Activated CD4-positive, alpha-beta T cell treated with anti-CD3 and anti-CD28 coated beads, Interleukin-2, Interleukin-6, amounts not matched to agents 100 ng/mL and 50 ng/mL, durations not matched to agents 16 hours and 8 hours (primary cell): Measurements from ENCODE around the gene SIRPB2.
"Not testable (repeated sequence)": the region's sequence is repeated elsewhere in the genome, so short reads cannot be mapped to it uniquely, and the experiment has no call there.

ENCODE experiments used
- DNase-seq: peaks from one replicate; pipeline ENCODE4 v3.0.0-alpha.2; 2020

Gene SIRPB2

DNA sequence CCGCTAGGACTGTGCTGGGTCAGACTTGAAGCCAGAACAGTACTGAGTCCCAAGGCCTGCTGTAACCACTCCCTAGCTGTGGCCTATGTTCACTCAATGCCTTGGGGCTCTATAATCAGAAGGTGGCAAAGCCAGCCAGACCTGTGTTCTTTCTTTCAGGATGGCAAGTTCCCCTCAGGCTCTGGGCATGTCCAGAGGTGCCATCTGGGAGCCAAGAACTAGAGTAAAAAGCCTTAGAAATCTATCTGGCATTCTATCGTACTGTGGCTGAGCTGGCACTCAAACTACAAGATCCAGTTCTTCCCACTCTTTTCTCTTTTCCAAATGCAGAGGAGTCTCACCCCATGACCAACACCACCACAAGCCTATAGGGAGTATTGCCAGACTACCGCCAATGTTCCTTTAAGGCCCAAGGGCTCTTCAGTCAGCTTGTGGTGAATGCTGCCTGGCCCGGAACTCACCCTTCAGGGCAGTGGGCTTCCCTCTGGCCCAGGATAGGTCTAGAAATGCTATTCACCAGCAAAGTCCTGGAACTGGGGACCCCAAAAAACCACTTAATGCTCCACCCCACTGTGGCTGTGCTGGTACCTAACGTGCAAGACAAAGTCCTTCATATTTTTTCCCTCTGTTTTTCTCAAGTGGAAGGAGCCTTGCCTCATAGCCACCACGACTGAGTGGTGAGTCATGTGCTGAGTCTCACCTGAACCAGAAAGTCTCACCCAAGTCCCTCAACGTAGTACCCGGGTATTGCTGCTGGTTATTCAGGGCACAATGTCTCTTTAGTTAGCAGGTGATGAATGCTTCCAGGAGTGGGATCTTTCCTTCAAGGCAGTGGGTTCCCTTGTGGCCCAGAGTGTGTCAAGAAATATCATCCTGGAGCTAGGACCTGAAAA lies 8.6 kb upstream of the SIRPB2 start:
- DNase-seq = no peak

DNA sequence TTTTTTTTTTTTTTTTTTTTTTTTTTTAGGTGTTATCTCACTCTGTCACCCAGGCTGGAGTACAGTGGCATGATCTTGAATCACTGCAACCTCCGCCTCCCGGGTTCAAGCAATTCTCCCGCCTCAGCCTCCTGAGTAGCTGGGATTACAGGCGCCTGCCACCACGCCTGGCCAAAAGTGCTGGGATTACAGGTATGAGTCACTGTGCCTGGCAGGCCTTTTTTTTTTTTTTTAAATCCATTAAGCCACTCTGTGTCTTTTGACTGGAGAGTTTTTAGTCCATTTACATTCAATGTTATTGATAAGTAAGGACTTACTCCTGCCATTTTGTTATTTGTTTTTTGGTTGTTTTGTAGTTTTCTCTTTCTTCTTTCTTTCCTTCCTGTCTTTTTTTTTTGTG lies 6.2 kb upstream of the SIRPB2 start:
- DNase-seq = not testable (repeated sequence)

DNA sequence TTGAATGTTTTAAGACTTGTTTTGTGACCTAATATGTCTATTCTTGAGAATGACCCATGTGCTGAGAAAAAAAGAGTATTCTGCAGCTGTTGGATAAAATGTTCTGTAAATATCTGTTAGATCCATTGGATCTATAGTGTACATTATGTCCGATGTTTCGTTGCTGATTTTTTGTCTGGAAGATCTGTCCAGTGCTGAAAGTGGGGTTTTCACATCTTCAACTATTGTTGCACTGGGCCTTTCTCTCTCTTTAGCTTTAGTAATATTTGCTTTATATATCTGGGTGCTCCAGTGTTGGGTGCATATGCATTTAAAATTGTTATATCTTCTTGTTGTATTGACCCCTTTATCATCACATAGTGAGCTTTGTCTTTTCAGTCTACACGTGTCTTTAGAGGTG lies 5.7 kb upstream of the SIRPB2 start:
- DNase-seq = no peak

DNA sequence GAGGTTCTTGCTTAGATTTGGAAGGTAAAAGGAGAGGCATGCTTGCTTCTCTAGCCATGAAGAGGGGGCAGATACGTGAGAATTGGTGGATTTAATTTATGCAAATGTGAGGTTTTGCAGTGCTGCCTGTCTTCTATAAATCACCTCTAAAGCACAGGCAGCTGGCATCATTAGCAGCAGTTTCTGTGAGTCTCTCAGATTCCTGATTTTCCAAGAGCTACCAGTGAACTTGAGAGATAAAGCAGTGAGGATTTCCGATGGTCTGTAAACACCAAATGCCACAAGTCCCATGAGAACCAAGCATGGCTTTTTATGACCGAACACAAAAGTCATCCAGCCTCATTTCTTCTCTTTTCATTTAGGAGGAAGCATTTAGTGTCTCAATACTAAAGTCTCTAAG lies 3.2 kb upstream of the SIRPB2 start:
- no peak for DNase-seq

DNA sequence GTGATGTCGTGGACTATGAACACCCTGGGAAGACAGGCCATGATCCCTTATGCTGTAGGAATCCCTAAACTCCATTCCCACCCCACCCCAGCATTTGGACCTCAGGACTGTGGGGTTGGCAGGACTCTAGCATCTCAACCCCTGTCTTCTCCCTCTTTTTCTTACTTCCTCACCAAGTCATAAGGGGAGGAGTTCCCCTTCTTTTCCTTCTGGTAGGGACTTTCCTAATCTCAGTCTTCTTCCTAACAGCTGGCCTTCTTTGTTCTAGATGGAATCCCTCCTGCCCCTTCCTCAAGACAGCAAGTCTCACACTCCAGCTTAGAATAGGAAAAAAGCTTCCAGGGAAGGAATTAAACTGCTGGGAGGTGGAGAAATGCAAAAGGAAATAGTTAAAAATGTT lies 2.3 kb upstream of the SIRPB2 start:
- no peak for DNase-seq

DNA sequence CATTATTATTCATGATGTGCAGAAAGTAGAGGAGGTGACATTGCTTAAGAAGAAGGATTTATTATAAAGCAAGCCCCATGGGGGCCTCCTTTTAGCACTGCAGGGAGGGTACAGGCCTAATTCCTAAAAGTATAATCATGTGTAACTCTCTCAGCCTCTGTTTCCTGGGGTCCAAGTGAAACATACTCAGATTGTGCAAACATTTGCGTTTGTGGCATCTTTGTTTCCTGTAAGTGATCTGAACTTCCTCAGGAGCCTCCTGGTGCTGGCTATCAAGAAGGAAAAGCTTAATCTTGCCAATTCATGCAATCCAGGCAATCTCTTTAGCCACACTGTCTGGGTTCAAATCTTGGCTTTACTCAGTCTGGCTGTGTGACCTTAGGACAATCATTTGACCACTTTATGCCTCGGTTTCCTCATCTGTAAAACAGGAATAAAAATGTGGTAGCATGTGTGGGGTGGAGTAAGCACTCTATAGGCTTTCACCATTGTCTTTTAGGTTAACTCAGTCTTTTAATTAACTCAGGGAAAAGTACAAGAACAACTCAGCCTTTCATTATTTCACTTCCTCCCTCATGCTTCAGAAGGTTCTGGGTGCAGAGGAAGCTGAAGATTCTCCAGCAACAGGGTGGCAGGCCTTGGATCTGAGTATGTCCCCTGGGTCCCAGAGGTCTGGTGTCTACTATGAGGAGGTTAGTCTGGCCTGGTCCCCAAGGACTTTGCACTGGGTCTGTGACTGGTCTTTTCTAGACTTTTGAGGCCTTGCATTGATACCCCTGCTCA lies 831 bp upstream of the SIRPB2 start:
- no peak for DNase-seq

DNA sequence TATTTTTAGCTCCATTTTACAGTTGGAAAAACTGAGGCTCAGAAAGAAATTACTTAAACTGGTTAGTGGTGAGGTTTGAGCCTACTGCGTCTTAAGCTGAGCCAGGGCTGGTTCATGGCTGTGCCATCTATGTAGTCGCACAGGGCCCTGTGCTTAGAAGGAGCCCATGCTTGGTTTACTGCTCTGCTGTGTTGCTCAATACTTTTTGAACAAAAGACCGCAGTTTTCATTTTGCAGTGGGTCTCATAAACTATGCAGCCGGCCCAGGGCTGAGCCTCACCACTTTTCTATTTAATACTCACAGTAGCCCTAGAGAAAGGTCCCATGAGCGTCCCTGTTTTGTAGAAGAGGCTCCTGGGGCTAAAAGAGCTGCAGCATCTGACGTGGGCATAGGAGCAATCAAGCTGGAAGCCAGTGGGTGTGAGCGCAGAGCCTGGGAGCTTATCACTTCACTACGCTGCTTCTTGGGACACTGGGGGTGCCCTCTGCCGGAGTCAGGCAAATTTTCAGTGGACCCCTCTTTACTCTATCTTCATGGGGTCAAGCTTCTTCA lies 501 bp downstream of the SIRPB2 start:
- no peak for DNase-seq

DNA sequence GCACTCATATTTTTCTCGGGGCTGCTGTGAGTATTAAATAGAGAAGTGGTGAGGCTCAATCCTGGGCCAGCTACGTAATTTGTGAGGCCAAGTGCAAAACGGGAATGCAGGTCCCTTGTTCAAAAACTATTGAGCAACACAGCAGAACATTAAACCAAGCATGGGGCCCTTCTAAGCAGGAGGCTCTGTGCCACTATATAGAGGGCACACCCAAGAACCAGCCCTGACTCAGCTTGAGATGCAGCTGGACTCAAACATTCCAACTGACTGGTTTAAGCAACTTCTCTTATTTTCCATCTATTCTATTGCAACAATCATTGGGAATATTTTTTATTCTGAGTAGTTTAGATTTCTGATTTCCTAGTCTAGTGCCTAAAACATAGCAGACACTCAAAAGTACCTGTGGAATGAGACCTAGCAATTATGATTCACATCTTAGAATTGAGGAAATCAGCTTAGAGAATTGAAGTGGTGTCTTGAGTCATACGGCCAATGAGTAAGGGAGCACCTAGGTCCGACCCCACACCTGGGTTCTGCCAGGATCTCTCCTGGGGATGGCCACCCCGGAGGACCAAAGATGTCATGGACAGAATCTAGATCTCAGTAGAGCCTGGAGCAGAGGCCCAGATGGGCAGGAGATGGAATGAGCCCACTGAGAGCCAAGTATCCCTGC lies 1.3 kb downstream of the SIRPB2 start:
- no peak for DNase-seq

DNA sequence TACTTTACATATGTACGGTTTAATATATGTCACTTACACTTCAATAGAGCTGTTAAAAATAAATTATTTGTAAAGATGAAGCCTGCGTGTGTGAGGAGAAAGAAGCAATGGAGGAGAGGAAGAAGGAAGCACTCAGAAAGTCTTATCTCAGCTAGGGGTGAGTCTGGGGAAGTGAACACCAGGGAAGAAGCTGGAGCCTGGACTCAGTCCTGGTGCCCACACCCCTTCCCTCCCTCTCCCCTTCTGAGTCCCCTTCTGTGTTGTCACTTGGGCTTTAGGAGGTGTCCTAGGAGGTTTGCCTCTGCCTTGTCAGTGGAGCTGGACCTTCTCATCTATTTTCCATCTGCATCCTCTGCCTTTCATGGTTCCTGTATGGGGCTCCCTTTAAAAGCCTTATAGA lies 1.9 kb downstream of the SIRPB2 start:
- DNase-seq = no peak

DNA sequence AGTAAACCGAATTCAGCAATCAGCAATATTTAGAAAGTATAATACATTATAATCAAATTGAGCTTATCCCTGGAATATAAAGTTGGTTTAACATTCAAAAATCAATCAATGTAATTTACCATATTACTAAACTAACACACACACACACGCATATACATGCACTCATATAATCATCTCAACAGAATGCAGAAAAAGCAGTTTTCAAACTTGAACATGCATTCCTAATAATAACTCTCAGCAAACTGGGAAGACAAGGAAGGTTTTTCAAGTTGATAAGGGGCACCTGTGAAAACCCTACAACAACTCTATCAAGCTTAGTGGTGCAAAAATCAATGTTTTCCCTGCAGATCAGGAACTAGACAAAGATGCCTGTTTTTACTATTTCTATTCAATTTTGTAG lies 4.7 kb downstream of the SIRPB2 start:
- DNase-seq = no peak

DNA sequence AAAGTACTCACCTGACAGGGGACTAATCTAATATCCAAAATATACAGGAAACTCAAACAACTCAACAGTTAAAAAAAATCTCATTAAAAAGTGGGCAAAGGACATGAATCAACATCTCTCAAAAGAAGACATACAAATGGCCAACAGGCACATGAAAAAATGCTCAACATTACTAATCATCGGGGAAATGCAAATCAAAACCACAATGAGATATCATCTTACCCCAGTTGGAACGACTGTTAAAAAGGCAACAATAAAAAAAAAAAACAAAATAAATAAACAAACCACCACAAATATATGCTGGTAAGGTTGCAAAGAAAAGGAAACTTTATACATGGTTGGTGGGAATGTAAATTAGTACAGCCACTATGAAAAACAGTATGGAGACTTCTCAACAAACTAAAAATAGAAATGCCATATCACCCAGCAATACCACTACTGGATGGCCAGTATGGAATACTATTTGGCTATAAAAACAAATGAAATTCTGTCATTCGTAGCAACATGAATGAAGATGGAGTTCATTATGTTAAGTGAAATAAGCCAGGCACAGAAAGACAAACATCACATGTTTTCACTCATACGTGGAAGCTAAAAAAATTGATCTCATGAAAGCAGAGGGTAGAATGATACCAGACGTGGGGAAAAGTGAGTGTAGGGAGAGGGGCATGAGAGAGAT lies 6.6 kb downstream of the SIRPB2 start:
- no peak for DNase-seq

DNA sequence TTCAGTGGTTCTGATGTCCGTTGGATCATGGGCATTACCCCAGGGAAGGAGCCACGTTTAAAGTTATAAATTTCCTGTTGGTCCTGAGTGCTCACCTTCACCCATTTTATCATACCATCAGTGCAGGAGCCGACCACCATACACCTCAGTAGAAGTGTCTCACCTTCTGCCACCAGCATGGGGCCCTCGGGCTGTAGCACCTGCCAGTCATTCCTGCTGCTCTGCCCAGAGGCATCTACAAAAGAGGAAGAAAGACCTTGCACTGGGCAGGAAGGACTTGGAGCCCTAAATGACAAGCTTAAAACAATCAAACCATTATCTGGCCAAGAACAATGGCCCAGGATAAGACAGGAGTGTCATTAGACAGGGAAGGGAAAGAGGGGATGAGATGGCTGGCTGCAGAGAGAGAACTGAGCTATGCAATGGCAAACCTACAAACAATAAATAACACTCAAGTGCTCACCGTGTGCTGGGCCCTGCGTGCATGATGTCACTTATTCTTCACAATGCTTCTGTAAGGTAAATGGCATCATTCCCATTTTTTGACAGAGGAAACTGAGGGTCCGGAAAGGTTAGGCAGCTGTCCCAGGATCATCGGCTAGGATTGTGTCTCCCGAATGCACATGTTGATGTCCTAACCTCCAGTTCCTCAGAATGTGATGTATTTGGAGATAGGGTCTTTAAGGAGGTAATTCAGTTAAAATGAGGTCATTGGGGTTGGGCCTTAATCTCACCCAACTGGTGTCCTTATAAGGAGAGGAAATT lies 11.2 kb downstream of the SIRPB2 start:
- DNase-seq = no peak

DNA sequence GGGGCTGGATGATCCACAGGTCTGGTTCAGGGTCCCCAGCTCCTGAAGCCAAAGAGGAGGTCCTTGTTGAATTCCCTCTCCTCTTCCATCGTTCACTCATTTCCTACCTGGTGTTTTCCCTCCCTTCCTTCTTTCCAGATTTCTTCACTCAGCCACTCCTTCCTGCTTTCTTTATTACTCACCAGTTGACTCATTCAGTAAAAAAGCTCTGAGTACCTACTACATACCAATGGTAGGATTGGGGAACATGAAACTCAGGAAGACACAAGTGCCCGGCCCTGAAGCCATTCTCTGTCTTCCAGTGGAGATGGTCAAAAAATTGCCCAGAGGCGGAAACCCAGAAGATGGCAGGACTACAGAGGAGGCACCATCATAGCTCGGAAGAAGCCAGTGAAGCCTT lies 12.7 kb downstream of the SIRPB2 start:
- DNase-seq = no peak

DNA sequence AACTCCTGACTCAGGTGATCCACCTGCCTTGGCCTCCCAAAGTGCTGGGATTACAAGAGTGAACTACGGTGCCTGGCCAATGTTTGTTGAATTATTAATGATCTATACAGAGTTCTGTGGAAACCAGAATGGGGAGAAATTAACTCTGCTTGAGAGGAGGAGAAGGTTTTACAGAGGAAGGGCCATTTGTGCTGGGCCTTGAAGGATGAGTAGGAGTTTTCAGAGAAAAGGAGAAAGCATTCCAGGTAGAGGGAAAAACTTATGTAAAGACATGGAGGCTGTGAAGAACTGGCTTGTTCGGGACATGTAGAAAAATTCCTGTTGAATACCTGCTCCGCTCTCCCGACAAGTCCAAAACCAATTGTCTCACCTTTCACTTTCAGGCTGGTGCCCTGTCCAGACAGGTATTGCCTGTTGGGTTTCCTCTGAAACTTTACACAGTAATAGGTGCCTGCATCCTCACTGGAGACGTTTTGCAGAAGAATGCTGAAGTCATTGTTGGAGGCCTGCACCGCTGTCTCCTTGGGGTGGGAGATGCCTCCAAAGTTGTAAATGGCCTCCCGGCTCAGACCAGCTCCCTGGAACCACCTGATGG lies 13.2 kb downstream of the SIRPB2 start:
- DNase-seq = no peak

DNA sequence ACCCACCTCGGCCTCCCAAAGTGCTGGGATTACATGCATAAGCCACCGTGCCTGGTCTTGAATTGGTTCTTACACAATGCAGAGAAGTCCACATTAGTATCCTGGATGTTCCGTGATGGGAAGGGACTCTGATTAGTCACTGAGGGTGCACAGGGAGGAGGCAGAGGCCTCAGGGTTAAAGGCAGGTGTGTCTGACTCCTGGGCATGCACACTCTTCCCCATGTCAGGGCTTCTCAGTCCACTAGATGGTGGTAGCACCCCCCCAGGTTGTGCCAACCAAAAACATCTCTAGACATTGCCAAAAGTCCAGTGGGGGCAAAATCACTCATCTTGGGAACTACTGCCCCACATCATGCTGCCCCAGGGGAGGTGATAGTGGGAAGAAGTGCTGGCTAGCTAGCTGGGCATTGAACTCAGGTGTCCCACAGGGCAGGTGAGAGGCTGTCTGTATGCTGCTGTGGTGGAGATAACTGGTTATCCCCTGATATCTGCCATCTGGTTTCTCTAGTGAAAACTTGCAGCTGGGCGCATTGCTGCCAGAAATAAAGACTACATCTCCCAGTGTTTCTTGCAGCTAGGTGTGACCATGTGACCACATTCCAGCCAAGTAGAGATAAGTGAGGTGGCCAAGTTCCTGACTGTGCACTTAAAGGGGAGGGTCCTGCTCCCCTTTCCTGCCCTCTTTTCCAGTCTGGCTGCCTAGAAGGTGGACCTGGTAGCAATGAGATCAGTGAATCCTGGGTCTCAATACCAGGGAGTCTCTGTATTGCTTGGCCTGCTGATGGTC lies 16.2 kb downstream of the SIRPB2 start:
- no peak for DNase-seq

DNA sequence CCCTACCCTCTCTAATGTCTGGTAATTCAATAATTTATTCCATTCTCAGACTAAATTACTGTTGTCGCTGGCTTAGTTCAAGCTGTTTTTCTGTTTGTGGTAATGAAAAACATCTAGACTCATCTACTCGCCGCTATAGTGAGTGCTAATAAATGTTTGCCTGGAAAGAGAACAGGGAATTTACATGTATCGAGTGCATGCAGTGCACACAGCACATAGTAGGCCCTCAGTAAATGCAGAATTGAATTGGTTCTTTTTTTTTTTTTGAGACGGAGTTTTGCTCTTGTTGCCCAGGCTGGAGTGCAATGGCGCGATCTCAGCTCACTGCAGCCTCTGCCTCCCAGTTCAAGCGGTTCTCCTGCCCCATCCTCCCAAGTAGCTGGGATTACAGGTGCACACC lies 16.9 kb downstream of the SIRPB2 start:
- no peak for DNase-seq

DNA sequence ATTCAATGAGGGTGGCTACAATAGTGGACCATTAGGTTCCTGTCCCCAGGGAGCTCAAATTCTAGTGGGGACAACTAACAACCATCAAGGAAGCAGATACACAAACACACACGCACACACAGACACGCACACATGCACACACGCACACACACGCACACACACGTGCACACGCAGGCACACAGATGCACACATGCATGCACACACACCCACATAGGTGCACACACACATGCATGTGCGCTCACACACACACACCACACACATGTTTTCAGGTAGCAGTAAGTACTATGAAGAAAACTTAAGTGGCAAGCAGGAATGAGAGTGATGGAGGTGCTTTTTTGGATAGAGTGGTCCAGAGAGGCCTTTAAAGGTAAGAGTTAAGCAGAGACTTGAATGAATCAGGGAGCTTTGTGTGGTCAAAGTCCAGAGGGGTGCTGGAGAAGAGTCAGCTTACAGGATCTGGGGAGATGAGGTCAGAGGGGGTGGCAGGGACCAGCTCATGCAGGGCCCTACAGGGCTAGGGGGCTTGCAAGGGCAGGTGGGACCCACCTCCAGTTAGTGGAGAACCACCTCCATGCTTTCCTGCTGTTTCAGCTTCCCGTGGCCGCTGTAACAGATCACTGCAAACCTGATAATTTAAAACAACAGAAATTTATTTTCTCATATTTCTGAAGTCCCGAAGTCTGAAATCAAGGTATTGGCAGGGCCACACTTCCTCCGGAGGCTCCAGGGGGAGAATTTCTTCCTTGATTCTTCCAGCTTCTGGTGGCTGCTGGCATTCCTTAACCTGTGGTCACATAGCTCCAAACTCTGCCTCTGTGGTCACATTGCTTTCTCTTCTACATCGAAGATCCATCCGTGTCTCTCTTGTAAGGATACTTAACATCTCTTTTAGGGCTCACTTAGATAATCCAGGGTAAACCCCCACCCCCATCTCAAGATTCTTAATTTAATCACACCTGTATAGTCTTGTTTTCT lies 17.7 kb downstream of the SIRPB2 start:
- DNase-seq = no peak

DNA sequence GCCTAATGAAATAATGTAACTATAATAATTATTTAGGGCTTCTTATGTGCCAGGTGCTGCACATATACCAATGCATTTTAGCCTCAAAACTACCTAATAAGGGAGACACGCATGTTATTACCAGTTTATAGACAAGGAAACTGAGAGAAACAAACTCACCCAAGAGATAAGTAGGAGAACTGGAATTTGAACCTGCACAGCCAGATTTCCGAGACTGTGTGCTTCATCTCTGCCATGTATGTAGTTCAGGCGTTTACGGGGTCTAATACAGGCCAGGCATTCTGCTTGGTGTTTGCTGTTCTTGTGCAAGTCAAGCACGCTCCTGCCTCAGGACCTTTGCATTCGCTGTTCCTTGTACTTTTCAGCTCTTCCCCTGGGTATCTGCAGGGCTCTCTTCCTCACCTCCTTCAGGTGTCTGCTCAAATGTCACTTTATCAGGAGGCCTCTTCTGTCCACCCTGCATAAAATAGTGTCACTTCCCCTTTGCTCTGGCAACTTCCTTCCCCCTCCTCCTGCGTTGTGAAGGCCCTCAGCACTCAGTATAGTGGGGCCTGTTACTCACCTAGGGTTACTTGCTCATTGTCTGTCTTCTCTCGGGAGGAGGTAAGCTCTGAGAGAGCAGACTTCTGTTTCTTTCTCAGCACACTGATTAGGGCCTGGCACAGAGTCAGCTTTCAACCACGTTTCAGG lies 18.5 kb downstream of the SIRPB2 start:
- no peak for DNase-seq

DNA sequence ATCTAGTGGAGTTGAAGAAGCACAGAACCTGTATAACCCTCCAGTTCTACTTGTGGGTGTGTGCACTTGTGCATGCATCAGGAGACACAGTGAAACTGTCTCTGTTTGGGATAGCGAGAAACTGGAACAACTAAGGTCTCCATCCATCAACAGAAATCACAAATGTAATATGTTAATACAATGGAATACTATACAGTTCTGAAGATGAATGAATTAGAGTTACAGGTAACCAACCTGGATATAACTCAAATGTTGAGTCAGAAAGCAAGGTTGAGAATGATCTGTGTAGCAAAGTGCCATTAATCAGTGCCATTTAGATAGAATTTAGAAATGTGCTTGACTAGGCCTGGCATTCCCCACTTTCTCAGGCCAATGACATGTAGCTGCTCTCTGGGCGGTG lies 20.0 kb downstream of the SIRPB2 start:
- DNase-seq = no peak
